Measurements from ENCODE around the gene SCYGR3.
"Not testable (repeated sequence)": the region's sequence is repeated elsewhere in the genome, so short reads cannot be mapped to it uniquely, and the experiment has no call there.

SCYGR3 gene

DNA sequence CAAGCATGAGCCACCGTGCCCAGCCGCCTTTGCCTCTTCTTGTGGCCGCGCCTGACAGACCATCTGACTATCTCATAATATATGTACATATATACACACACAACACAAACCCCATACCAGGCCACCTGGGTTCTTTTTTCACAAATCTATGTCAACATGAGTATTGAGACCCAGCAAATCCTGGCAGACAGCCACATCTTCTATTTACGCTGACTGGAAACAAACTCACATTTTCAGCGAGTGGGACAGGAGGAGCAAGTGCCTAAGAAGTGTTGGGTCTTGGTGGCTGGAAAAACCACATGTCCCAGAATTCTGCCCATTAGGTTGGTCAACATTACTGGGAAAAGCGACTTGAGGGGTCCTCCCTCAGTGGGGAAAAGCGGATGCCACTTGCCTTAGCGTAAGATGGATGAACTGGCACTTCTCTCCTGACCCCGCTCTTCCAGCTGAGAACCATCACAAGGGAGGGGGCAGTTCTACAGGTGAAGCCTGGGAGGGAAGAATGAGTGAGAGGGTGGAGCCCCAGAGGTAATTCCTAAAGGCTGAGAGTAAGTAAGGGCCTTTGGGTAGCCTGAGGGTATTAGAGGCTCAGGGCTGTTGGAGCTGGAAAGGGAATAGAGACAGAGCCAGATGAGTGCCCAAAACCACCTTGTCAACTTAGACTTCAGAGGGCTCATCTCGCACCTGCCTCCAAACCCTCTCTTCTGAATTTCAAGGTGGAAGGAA lies 1.9 kb downstream of the SCYGR3 start:
- no peak for DNase-seq

DNA sequence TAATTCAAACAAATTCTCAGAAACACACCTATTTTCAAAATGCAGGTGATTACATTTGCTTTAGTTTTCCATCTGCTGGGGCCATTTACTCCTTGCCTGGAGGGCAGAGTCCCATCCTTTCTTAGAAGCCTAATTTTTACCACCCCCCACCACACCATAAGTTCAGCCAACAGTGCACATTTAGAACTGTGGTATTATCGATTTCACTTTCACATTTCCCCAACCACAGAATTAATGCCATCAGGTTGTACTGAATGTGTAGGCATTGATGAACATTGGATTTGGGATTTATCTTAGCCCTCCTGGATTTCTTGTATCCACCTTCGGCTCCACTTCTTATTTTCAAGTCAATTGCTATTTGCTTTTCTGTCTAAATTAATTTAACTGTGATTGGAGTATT lies 4.5 kb downstream of the SCYGR3 start:
- no peak for DNase-seq

DNA sequence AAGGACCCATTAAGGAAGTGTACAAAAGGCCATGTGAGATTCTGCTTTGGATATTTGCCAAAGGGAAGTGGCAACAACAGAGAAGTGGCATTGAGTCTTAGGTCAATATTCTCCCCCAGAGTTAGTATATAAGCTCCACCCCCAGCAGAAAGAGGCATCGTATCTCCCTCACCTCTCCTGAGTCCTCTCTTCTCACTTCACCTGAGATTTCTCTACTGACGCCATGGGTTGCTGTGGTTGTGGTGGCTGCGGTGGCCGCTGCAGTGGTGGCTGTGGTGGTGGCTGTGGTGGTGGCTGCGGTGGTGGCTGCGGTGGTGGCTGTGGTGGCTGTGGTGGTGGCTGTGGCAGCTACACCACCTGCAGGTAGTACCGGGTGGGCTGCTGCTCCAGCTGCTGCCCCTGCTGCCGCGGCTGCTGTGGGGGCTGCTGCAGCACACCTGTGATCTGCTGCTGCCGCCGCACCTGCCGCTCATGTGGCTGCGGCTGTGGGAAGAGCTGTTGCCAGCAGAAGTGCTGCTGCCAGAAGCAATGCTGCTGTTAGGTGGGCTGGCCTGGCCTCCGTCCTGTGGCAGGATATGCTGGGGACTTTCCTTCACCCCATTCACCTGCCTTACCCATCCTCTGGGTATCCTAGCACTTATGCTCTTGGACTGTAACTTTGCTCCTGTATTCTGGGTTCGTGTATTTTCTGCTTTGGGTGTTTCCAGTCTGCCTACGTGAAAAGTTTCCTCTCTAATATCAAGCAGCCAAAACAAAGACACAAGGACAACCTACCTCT lies 5.9 kb downstream of the SCYGR3 start:
- no peak for DNase-seq

DNA sequence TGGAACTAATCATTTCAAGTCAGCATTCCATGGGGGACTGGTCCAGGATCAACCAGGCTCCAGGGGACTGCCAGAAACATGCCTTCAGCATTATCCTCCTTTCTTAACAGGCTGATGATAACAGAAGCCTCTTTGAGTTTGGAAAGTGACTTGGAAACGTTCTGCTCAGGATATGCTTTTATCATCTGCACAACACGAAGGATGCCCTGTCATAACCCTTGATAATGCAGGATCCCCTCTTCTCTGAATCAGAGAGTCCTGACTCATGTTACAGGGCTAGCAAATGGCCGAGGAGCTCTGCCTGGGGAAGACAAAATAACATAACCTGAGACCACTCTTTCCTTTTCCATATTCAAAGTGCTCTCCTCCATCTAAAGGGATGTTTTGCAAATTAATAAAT lies 6.7 kb downstream of the SCYGR3 start:
- no peak for DNase-seq

DNA sequence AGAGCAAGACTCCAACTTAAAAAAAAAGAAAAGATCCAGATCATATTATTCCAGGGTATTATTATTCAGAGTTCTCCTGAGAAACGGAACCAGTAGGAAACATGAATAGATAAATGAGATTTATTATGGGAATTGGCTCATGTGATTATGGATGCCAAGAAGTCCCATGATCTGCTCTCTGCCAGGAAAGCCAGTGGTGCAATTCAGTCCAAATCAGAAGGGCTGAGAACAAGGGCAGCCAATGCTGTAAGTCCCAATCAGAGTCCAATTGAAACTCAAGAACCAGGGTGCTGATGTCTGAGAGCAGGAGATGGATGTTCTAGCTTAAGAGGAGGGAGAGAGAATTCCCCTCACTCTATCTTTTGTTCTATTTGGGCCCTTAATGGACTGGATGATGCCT lies 8.2 kb downstream of the SCYGR3 start:
- no peak for DNase-seq

DNA sequence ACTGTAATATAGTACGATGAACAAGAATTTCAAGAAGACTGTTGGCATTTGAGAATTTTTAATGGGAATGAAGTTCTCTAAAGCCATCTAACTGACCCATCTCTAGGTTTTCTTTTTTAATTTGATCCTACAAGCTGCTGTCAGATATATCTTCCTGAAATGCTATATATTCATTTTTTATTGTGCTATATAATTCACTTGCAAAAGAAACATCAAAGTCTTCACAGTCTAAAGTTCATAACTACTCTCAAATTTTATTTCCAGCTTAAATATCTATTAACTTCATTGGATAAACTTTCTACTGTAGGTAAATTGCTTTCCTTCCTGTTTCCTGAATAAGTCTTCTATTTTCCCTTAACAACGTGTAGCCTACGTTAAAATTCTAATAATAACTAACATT lies 12.3 kb downstream of the SCYGR3 start:
- DNase-seq = no peak

DNA sequence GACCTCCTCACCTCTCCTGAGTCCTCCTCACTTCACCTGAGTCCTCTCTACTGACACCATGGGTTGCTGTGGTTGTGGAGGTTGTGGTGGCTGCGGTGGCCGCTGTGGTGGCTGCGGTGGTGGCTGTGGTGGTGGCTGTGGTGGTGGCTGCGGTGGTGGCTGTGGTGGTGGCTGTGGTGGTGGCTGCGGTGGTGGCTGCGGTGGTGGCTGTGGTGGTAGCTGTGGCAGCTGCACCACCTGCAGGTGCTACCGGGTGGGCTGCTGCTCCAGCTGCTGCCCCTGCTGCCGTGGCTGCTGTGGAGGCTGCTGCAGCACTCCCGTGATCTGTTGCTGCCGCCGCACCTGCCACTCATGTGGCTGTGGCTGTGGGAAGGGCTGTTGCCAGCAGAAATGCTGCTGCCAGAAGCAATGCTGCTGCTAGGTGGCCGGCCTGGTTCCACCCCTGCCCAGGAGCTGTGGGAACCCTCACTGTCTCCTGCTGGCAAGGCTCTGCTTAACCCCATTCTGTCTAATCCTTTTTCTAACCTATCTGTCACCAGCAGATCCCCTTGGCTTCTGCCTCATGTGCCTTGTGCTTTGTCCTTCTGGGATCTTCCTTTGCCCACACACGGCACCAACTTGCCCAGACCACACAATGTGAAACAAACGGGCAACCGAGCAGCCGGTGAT lies 15.7 kb downstream of the SCYGR3 start, which contains the start of gene SCYGR2:
Gene SCYGR2, plus strand, starts transcription at position 59 of the 669 bp plus-strand sequence. Its CDS starts 0 bp downstream, at position 59.
- DNase-seq = not testable (repeated sequence)

DNA sequence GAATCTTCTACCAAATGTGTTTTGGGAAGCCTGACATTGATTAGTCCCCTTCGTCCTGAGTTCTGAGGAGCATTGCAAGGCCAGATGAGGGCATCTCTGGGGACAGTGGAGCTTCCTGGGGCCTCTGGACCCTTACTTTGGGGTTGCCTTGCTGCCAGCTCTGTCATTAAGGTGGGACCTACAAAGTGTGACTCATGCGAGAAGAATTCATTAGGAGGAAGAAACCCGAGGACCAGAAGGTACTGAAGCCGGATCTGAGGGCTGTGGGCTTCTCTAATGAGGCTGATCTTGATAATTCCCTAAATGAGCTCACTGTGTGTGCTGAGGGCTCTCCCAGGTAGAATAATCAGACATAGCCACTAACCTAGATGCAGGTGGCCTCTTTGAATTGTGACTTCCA lies 16.6 kb downstream of the SCYGR3 start:
- DNase-seq = no peak

DNA sequence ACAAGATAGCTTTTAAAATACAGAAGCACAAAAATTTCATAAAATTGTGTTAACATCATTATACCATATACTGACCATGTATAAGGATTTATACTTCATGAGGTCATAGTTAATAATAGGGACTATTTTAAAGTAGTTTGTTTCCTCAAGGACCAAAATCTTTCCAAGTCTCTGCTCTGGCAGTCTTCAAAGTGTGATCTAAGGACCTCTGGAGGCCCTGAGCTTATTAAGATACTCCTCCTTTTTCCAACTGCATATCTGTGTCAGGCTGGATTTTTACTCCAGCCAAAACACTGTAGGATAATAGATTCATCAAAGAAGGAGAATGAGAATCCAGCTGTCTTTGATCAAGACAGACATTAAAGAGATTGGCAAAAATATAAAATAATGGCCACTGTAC lies 17.6 kb downstream of the SCYGR3 start:
- no peak for DNase-seq

DNA sequence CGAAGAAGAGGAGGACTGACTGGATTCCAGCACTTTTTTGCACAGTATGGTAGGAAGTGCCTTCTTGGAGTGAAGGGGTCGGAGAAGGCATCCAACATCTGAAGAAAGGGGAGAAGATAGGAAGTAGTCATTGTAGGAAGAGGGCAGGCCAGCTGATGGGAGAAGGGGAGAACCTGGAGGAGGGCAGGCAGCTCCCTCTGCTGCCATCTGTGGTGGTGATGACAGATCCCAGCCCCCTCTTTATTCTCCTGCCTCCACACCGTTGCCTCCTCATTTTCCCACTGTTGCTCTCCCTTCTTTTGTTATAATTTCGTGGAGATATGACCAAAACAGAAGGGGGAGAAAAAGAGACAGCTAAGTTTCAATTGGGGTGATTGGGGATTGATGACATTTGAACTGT lies 18.8 kb downstream of the SCYGR3 start:
- no peak for DNase-seq

DNA sequence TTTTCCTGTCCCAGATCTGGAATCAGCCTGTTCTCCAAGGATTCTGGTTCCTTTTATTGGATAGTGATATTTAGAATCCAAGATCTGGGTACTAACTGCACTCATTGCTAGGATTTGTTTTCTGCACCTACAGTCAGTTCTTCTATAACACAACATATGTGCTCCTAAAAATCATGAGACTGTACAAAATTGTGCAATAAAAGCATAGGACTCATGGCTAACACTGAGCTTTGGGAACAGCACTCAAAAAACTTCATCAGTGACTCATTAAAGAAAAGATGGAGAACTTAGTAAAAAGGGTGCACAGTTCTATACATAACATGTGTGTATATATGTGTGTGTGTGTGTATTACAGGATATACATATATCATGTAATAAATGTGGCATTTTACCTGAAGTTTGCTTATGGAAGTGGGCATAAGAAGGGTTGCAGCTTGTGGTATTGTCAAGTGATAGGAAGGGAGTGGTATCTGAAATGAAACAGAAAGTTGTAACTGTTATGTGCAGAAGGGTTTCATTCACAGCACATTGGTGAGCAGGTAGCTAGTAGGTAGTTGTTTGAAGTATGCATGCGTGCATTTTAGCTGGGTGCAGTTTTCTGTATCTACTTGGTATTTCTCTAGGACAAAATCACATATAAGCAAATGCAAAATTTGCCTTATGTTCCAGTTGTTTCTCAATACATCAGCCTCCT lies 21.8 kb downstream of the SCYGR3 start:
- DNase-seq = no peak

DNA sequence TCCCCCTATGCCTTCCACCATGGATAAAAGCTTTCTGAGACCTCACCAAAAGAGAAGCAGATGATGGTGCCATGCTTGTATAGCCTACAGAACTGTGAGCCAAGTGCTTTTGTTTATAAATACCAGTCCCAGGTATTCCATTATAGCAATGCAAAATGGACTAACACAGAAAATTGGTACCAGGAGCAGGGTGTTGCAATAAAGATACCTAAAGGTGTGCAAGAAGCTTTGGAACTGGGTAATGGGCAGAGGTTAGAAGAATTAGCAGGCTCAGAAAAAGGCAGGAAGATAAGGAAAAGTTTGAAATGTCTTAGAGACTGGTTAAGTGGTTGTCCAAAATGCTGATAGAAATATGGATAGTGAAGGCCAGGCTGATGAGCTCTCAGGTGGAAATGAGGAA lies 32.3 kb downstream of the SCYGR3 start:
- DNase-seq = no peak

DNA sequence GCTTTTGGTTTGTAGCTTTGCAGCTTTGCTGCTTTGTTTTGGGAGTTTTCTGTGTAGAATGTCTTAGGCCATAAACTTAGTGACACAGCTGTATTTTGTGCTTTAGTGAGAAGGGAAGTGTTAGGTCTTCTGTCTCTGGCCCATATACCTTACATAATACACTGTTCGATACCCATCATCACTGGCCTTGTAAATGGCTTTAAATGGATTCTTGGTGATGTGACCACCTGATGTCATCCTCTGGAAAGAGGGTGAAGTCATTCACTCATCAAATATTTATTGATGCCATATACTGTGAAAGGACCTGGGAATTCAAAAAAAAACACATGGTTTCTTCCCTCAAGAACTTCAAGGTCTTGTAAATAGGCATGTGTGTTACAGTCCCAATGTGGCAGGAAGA lies 34.8 kb downstream of the SCYGR3 start:
- no peak for DNase-seq

DNA sequence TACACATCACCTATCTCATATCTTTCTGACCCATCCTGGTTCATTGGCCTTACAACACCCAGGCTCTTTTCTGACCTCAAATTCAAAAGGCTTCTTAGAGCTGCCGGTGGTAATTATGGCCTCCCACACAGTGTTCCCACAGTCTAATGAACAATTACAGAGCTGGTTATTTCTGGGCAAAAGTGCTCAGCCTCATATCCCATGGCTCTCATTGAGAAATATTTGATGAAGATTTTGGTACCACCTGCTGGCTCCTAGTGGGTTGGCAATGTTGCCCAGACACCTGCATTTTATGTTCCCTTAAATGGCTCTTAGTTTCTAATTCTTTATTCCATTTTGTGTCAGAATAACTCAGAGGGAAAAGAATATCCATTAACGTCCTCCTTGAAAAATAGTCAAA lies 36.0 kb downstream of the SCYGR3 start:
- no peak for DNase-seq

DNA sequence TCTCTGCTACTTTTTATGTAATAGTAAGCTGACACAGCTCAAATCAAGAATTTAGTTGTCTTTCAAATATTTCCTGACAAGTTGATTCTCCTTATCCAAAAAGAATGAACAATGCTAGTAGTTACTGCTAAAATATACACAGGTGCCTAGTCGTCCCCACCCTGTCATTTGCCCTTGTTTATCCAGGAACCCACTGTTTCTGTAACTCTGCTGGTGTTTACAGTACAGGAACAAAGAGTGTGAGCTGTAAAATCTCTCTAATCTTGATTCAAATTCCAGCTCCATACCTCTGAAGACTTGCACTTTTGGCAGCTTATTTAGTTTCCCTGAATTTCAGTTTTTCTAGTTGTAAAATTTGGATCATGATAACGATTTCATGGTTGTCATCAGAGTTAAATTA lies 37.1 kb downstream of the SCYGR3 start:
- no peak for DNase-seq

DNA sequence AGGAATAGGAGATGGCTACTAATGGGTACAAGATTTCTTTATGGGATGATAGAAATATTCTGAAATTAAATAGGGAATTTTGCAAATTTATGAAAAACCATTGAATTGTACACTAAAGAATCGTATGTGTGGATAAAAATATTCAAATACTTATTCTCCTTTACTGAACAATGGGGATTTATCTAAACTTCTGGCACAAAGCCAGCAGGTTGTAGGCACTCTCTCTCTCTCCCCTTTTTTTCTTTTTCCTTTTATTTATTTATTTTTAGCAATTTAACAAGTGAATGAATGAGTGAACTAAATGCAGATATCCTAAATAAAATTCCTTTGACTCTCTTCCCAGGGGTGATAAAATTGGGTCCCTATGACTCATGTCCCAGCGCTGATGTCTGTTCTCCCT lies 37.8 kb downstream of the SCYGR3 start:
- DNase-seq = no peak

DNA sequence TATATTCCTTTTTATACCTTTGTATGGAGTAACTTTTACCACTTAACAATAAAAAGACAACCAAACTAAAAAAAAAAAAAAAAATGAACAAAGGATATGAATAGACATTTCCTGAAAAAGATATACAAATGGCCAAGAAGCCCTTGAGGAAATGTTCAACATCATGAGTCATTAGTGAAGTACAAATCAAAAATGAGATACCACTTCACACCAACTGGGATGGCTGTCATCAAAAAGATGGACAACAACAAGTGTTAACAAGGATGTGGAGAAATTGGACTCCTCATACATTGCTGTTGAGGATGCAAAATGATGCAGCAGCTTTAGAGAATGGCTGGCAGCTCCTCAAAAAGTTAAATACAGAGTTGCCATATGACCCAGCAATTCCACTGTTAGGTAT lies 38.5 kb downstream of the SCYGR3 start:
- no peak for DNase-seq

DNA sequence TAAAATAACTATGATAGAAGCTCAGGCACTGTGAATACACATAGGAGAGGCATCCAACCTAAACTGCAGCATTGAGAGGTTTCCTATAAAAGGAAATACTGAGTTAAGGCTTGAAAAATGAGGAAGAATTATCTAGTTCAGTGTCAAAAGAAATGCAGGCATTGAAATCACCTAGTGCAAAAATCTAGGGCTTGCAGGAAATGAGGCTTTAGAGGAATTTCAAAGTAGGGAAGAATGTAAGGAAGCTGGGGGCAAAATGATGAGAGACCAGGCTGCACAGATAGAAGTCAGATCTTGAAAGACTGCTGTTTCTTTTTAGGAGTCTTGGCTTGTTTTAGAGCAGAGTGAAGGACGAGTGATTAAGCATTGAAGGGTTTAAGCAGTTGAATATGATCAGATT lies 44.0 kb downstream of the SCYGR3 start:
- no peak for DNase-seq

DNA sequence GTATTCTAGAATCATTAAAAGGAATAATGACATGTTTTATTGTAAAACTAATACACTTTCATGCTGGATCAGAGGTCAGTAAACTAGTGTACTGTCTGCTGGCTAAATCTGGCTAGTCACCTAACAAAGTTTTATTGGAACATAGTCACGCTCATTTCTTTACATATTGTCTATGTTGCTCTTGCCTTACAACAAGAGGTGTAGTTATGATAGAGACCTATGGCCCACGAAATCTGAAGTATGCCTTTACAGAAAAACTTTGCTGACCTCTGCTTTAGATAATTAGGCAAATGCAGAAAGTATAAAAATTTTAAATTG lies 45.8 kb downstream of the SCYGR3 start:
- DNase-seq = no peak

DNA sequence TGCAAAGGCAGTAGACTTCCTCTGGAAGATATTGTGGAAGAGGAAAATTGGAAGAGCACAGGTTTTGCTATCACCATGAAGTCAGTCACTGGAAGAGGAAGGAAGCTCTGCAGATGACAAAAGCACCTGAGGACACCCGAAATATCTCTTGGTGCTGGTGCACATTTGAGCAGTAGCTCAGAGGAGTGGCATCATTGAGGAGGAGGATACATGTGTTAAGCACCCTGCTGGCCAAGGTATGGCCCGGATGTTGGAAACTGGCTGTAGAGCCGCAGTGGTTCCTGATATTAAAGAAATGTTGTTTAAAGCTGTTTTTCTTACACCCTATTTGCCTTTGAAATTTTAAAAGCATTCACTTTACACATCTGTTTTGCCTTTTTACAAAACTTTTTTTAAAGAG lies 48.6 kb downstream of the SCYGR3 start:
- DNase-seq = no peak

DNA sequence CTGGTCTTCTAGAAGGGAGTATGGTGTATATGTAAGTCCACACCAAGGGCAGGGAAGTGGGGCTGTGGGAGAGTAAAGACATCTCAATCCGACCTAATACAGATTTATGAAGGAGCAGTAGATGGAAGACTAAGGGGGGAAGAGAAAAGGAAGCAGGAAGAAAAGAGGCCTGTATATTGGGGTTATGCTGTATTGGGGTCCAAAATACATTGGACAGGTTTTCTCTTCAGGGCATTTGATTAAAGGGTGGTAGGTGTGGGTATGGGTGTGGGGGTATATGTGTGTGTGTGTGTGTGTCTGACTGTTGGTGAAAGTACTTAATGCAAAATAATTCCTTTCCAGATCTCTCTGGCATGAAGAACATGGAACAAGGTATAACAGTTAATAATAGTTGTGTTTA lies 49.6 kb downstream of the SCYGR3 start:
- no peak for DNase-seq

Data from NCI-H2171 treated with DMSO at 0.1 percent for 48 hours (cell line).